ENCODE results near the gene CNTN4. TPM values are rescaled to one million over a fixed set of nuclear protein-coding genes. Genes with fewer than 3 reads are reported as not detected.

Gene CNTN4
- total RNA-seq, 3 donors from 2014 or later (not counting 1 experiment from before 2014, with no cell fraction given): not detected

GRCh38 chr3:3005146-3005744 is 906.6 kb downstream of the CNTN4 start:
- Histone ChIP-seq H3K9me3 (ENCODE audit: control insufficient read depth, insufficient read depth, low read length) (no peaks in the 10 kb centered on the region), H3K36me3 (ENCODE audit: control insufficient read depth, insufficient read depth, low read length) (no peaks in the 10 kb centered on the region)
- no peaks in the 10 kb centered on the region for H3K4me1 Mint-ChIP-seq

GRCh38 chr3:3013317-3014052 is 914.8 kb downstream of the CNTN4 start:
- Histone ChIP-seq H3K9me3 (ENCODE audit: control insufficient read depth, insufficient read depth, low read length) (no peaks in the 10 kb centered on the region), H3K27ac (ENCODE audit: low read length) (no peak overlapping the region), H3K27me3 (ENCODE audit: control insufficient read depth, insufficient read depth, low read length) (no peaks in the 10 kb centered on the region), H3K4me1 (ENCODE audit: control insufficient read depth, insufficient read depth, low read length) (no peaks in the 10 kb centered on the region), H3K36me3 (ENCODE audit: control insufficient read depth, insufficient read depth, low read length) (no peaks in the 10 kb centered on the region), H3K4me3 (ENCODE audit: low read length) (no peak overlapping the region)
- Mint-ChIP-seq H3K9me3 (no peaks in the 10 kb centered on the region), H3K4me1 (no peaks in the 10 kb centered on the region), H3K4me3 (no peak overlapping the region), H3K27me3 (ENCODE audit: low read depth in 2 of 2) (peaks cover 16 to 55% of the 10 kb centered on the region in 2 donors), H3K27ac (no peak overlapping the region), H3K36me3 (no peaks in the 10 kb centered on the region)
- no peak for TF ChIP-seq CTCF (IDR thresholded peaks at IDR 0.05)
- intact Hi-C loops (cut with micrococcal nuclease): no loop called here
- DNase-seq (no peak), ATAC-seq (no peak)
- WGBS (ENCODE audit: insufficient coverage): 92% methylated on average over 4 of the region's 4 CpGs

More at GRCh38 chr3:3005146-3005744, 906.6 kb downstream of the CNTN4 start:
- no peak for TF ChIP-seq CTCF (IDR thresholded peaks at IDR 0.05)
- no peak for DNase-seq
- no peak overlapping the region for H3K4me3 ChIP-seq (ENCODE audit: low read length)
- no peaks in the 10 kb centered on the region for H3K36me3 Mint-ChIP-seq
- H3K4me1 ChIP-seq (ENCODE audit: control insufficient read depth, insufficient read depth, low read length): no peaks in the 10 kb centered on the region
- ATAC-seq: no peak
- intact Hi-C loops (cut with micrococcal nuclease): no loop called here
- no peak overlapping the region for H3K4me3 Mint-ChIP-seq
- H3K27ac ChIP-seq (ENCODE audit: low read length): no peak overlapping the region
- WGBS (ENCODE audit: insufficient coverage): 93% methylated on average over 6 of the region's 7 CpGs
- peaks cover 2 to 16% of the 10 kb centered on the region in 2 donors for H3K27me3 Mint-ChIP-seq (ENCODE audit: low read depth in 2 of 2)
- no peak overlapping the region for H3K27ac Mint-ChIP-seq
- H3K9me3 Mint-ChIP-seq: no peaks in the 10 kb centered on the region
- no peaks in the 10 kb centered on the region for H3K27me3 ChIP-seq (ENCODE audit: control insufficient read depth, insufficient read depth, low read length)

- Histone ChIP-seq H3K4me1 (ENCODE audit: control insufficient read depth, insufficient read depth, low read length) (no peaks in the 10 kb centered on the region), H3K27ac (ENCODE audit: low read length) (no peak overlapping the region), H3K4me3 (ENCODE audit: low read length) (no peak overlapping the region), H3K36me3 (ENCODE audit: control insufficient read depth, insufficient read depth, low read length) (no peaks in the 10 kb centered on the region), H3K9me3 (ENCODE audit: control insufficient read depth, insufficient read depth, low read length) (no peaks in the 10 kb centered on the region), H3K27me3 (ENCODE audit: control insufficient read depth, insufficient read depth, low read length) (no peaks in the 10 kb centered on the region)
- 53% methylated on average over 3 of the region's 5 CpGs for WGBS (ENCODE audit: insufficient coverage)
- Mint-ChIP-seq H3K4me3 (no peak overlapping the region), H3K36me3 (no peaks in the 10 kb centered on the region), H3K9me3 (no peaks in the 10 kb centered on the region), H3K27ac (no peak overlapping the region), H3K27me3 (ENCODE audit: low read depth in 2 of 2) (peaks cover 13 to 60% of the 10 kb centered on the region in 2 donors), H3K4me1 (no peaks in the 10 kb centered on the region)
- intact Hi-C loops (cut with micrococcal nuclease): no loop called here
- ATAC-seq: no peak
- no peak for TF ChIP-seq CTCF (IDR thresholded peaks at IDR 0.05)
- DNase-seq: peak in 1 of 2 donors; percentile 12
Observed at GRCh38 chr3:3015185-3016089, 916.8 kb downstream of the CNTN4 start.
